ENCODE data around the gene RABEP2.
"Not testable (repeated sequence)": the region's sequence is repeated elsewhere in the genome, so short reads cannot be mapped to it uniquely, and the experiment has no call there.

Gene RABEP2

DNA sequence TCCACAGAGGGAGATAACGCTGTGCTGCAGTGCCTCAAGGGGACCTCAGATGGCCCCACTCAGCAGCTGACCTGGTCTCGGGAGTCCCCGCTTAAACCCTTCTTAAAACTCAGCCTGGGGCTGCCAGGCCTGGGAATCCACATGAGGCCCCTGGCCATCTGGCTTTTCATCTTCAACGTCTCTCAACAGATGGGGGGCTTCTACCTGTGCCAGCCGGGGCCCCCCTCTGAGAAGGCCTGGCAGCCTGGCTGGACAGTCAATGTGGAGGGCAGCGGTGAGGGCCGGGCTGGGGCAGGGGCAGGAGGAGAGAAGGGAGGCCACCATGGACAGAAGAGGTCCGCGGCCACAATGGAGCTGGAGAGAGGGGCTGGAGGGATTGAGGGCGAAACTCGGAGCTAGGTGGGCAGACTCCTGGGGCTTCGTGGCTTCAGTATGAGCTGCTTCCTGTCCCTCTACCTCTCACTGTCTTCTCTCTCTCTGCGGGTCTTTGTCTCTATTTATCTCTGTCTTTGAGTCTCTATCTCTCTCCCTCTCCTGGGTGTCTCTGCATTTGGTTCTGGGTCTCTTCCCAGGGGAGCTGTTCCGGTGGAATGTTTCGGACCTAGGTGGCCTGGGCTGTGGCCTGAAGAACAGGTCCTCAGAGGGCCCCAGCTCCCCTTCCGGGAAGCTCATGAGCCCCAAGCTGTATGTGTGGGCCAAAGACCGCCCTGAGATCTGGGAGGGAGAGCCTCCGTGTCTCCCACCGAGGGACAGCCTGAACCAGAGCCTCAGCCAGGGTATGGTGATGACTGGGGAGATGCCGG, 7.5 kb upstream of the RABEP2 start:
- DNase-seq (ENCODE audit: low read depth in 2 of 2) = no peak

DNA sequence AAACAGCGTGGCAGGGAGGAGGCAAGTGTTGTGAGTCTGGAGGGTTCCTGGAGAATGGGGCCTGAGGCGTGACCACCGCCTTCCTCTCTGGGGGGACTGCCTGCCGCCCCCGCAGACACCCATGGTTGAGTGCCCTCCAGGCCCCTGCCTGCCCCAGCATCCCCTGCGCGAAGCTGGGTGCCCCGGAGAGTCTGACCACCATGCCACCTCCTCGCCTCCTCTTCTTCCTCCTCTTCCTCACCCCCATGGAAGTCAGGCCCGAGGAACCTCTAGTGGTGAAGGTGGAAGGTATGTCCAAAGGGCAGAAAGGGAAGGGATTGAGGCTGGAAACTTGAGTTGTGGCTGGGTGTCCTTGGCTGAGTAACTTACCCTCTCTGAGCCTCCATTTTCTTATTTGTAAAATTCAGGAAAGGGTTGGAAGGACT, 6.8 kb upstream of the RABEP2 start, which contains the start of gene CD19:
TSS of gene CD19 (plus strand) at position 171 of the 425 bp plus-strand sequence. CDS start at position 201, 30 bp downstream.
- no peak for DNase-seq (ENCODE audit: low read depth in 2 of 2)

DNA sequence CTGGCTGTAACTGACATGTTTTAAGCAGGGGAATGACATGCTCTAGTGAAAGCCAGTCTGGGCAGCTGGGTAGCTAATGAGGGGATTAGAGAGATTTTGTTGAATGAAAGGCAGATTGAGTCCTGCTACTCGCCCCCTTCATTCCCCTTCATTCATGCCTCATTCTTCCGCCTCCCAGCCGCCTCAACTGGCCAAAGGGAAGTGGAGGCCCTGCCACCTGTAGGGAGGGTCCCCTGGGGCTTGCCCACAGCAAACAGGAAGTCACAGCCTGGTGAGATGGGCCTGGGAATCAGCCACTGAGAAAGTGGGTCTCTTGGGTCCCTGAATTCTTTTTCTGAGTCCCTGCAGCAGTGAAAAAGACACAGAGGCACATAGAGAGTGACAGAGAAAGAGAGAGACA, 5.6 kb upstream of the RABEP2 start:
- no peak for DNase-seq (ENCODE audit: low read depth in 2 of 2)

DNA sequence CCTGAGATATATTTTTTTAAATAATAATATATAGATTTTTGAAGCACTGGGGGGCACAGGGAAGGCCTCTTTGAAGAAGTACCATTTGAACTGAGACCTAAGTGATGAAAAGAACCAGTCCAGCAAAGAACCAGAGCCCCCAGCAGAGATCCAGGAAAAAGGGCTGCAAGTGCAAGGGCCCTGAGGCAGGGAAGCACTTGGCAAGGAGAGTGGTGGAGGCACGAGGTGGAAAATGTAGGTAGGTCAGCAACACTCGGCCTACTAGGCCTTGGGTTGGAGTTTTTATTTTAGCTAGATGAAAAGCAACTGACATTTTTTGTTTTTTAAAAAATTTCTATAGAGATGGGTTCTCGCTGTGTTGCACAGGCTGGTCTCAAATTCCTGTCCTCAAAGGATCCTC, 5.2 kb upstream of the RABEP2 start:
- DNase-seq (ENCODE audit: low read depth in 2 of 2) = no peak

DNA sequence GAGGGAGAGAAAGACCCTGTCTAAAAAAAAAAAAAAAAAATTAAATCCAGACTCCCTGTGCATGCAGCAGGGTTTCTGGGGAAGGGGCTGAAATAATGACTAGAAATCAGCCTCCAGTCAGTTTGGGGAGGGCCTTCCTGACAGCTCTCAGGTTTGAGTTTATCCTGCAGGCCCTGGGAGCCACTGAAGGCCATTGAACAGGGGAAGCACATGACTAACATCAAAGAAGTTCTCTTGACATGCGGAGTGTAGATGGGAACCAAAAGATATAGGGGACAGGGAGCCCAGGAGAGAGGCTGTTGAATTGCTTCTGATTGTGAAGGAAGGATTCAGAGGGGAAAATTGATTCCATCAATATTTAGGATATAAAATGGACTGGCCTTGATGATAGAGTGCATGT, 2.8 kb upstream of the RABEP2 start:
- no peak for DNase-seq (ENCODE audit: low read depth in 2 of 2)

DNA sequence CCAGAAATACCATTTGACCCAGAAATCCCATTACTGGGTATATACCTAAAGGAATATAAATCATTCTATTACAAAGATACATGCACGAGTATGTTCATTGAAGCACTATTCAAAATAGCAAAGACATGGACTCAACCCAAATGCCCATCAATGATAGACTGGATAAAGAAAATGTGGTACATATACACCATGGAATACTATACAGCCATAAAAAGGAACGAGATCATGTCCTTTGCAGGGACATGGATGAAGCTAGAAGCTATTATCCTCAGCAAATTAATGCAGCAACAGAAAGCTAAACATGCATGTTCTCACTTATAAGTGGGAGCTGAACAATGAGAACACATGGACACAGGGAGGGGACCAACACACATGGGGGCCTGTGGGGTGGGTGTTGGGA, 1.2 kb upstream of the RABEP2 start:
- DNase-seq (ENCODE audit: low read depth in 2 of 2) = not testable (repeated sequence)

DNA sequence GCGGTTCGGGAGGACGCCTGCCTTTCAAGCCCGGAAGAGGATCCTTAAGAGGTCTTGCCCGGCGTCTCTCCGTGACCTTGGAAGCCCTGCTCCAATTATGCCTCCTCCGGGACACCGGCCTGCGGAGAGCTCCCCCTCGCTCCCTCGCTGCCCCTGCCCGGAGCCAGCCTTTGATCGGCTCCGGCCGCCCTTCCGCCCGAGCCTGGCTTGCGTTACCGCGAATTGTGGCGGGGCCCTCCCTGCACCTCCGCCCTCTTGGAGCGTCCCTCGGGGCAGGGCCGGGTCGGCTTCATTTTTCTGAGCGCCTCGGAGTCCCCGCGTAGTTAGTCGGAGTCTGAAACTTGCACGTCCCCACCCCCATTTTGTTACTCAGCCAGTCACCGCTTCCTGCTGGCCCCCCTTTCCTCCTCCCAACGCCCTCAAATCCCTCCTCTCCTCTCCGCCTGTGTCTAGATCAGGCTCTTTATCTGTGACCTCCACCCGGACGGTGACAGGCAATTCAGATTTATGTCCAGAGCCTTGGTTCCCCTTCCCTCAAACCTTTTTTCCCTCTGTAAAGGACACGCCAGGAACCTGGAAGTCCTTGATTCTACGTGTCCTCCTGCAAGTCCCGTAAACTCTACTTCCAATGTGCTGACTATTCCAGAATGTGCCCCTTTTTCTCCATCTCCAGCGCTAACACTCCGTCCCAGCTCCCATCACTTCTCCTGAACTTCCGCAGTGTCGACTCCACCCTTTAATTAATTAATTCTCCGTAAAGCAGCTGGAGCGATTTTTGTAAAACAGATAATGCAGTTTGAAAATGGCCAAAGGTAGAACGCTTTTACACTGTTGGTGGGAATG, 569 bp upstream of the RABEP2 start:
- DNase-seq (ENCODE audit: low read depth in 2 of 2) = peak; percentile 51

DNA sequence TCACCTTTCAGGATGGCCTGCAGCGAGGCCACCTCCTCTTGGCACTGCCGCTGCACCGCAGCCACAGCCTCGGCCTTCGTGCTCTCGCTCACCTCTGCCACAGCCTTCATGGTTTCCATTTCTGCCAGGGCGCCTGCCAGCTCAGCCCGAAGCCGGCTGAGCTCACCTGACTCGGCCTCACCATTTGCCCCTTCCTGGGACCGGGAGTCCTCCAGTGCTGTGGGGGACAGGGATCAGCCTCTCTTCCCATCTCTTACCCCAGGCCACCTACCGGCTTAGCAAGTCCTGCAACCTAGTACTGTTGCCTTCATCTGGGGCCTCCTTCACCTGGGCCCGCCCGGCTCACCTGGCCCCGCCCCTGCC, 658 bp downstream of the RABEP2 start:
- DNase-seq (ENCODE audit: low read depth in 2 of 2) = no peak

DNA sequence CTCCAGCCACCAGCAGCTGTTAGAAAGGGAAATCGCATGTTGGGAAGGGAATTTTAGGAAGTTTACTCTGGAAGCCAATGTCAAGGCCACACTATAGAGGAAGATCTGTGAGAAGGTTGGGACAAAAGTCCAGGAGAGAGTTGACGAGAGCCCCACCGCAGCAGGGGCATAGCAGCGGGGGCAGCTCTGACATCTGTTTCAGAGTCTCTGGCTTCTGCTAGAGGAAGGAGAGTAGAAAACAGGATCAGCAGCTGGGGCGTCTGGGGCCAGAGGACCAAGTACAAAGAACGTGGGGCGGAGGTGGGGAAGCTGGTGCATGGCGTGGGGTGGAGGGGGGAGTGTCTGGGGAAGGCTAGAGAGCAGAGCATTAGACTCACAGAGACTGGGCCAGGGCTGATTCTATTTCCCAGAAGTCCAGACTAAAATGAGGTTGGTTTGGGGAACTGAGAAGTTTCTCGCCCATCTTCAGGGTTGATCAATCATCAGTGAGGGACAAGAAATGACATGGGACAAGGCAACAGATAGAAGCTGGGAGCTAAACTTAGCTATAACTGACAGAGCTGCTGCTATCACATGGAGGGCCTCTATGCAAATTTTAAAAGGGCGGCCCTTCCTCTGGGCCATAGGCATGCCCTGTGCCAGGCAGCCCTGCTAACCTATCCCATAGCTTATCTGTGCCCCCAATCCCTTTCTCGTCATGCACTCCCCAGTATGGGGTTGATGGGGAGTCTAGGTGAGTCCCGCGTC, 1.2 kb downstream of the RABEP2 start:
- DNase-seq (ENCODE audit: low read depth in 2 of 2) = no peak

DNA sequence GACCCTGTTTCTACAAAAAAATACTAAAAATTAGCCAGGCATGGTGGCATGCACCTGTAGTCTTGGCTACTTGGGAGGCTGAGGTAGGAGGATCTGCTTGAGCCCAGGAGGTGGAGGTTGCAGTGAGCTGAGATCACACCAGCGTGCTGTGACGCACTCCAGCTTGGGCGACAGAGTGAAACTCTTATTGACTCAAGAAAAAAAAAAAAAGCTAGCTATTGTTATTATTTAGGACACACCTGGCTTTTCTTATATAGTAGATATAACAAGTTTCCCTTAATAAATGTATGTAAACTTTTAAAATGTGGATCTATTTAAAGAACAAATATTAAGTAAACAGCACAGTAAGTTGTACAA, 1.8 kb downstream of the RABEP2 start:
- no peak for DNase-seq (ENCODE audit: low read depth in 2 of 2)

DNA sequence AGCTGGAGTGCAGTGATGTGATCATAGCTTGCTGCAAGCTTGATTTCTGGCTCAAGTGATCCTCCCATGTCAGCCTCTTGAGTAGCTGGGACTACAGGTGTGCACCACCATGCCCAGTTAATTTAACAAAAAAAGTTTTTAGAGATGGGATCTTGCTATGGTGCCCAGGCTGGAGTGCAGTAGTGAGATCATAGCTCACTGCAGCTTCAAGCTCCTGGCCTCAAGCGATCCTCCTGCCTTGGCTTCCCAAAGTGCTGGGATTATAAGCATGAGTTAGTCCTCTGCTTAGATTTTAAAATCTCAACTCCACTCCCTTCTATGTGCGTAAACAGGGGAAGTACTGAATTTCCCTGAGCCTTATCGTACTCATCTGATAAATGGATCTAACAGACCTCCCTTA, 6.3 kb downstream of the RABEP2 start:
- DNase-seq (ENCODE audit: low read depth in 2 of 2) = no peak

DNA sequence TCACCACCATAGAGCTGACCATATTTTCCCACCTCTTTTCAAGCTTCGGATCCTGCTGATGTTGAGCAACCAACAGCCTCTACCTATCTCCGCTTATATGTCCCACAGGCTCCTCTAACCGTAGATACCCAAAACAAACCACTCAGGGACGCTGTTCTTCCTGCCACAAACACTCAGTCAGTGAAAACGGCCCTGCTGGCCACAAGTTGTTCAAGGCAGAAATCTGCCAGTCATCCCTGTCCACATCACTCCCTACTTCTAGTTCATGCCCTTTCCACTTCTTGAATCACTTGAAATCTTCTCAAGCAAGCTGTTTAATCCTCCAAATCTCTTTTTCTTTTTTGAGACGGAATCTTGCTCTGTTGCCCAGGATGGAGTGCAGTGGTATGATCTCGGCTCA, 7.9 kb downstream of the RABEP2 start:
- no peak for DNase-seq (ENCODE audit: low read depth in 2 of 2)

DNA sequence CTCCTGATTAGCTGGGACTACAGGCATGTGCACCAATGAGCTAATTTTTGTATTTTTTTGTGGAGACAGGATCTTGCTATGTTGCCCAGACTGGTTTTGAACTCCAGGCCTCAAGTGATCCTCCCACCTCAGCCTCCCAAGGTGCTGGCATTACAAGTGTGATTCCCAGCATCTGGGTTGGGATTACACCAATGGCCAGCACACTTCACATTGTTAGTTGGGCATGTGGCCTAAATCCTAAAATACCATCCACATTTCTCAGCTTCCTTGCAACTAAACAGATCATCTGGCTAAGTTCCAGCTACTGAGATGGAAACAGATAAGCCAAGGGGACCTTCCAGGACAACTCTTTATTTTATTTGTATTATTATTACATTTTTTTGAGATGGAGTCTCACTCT, 9.9 kb downstream of the RABEP2 start:
- DNase-seq (ENCODE audit: low read depth in 2 of 2) = no peak

DNA sequence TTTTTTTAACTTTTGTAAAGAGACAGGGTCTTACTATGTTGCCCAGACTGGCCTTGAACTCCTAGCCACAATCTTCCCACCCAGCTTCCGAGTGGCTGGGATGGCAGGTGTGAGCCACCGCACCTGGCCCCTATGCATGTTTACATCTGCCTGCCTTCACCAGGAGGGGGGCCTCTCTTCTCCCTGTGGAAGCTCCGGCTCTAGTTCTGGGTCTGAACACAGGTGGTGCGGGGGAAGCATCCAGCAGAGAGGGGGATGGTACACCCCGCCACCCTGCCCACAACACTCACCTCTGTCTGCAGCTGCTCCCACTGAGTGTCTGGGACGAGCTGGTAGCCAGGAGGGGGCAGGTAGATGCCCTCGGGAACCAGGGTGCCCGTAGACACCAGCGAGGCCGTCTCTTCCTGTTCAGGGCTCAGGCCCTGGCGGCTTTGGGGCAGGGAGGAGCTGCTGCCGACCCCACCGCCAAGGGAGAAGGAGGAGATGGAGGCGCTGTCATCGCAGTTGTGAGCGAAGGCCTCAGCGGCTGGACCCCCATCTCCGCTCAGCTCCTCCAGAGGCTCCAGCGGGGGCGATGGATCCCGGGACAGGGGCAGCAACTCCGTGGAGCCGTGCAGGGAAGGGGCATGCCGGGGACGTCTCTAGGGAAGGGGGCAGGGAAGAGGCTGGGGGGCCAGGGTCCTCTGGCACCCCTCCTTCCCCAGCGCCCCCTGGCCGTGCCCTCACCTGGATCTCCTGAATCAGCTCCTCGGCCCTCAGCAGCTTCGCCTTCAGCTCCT, 10.9 kb downstream of the RABEP2 start:
- DNase-seq (ENCODE audit: low read depth in 2 of 2) = no peak

DNA sequence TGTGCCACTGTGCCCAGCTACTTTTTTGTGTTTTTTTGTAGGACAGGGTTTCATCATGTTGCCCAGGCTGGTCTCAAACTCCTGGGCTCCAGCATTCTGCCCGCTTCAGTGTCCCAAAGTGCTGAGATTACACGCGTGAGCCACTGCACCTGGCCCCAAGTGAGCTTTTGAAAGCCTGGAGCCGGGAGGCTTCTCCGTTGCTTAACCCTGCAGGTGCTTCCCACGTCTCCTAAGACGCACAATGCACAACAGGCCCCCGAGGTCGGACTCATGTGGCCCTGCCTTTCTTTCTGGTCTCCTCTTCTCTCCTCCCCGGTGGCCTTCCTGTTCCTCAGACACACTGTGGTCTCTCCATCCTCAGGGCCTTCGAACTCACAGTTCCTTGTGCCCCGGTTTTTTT, 12.5 kb downstream of the RABEP2 start:
- no peak for DNase-seq (ENCODE audit: low read depth in 2 of 2)

DNA sequence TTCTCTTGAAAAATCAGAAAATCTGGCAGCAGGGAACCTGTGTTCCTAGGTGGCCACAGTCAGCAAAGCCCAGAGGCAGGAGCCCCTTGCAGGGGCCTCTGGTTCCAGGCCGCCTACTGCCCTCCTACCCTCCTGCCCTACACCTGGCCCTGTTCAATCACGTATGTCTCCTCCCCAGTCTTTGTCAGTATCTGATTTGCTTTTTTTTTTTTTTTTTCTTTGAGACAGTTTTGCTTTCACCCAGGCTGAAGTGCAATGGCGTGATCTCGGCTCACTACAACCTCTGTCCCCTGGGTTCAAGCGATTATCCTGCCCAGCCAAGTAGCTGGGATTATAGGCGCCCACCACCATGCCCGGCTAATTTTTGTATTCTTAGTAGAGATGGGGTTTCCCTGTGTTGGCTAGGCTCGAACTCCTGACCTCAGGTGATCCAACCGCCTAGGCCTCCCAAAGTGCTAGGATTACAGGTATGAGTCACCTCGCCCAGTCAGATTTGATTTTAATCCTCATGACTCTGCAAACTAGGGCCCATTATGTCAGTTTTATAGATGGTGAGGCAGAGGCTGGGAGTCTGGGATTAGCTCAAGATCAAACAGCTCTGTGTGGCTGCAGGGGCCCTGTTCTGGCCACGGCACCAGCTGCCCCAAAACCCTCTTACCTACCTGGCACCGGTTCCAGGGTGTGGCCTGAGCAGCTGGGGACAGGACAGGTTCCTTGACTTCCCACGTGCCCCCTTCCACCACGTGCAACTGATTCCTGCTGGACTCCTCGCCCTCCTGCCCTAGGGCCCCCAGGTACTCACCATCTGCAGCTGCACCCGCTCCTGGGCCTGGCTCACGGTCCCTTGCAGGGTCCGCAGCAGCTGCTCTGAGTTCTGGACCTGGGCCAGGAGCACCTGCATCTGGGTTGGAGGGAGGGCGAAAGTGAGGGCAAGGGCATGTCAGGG, 14.7 kb downstream of the RABEP2 start:
- no peak for DNase-seq (ENCODE audit: low read depth in 2 of 2)

DNA sequence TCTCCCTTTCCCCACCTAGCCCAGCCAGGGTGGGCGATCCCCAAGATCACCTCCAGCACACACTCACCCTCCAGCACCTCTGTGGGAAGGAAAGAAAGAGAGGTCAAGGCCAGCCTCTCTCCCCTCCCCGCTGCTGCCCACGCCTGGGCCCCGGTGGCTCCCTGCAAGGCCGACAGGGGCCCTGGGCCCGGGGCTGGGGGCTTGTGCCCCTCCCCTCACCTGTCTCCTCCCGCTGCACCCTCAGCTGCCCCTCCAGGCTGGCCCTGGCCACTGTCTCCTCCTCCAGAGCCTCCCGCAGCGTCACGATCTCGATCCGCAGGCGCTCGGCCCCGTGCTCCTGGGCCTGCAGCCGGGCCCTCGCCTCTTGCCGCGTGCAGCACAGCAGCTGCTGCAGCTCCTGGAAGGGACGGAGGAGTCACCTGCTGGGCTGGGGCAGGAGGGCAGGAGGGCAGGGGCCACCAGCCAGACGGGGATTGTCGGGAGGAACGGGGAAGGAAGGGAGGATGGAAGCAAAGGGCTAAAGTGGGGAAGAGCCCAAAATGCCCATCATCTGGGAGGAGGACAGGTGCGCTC, 19.2 kb downstream of the RABEP2 start:
- no peak for DNase-seq (ENCODE audit: low read depth in 2 of 2)

DNA sequence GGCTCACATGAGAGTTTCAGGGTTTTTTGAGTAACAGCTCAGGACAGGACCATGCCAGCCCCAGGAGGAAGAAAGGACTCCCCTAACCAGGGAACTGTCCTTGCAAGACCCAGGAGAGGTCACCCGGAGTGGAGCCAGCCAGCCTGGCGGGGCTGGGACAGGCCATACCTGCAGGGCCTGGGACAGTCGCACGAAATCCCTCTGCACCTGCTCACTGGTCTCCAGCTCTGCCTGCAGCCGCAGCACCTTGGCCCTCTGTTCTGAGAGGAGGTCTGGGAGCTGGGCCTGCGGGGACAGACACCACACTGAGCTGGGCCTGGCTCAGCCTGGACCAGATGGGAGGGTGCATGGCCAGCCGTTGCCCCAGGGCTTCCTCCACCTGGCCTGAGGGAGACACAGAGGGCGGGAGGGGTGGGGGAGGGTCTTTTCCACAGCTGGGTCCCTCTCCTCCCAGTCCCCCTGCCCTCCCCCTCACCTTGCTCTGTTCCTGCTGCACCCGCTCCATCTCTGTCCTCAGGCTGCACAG, 19.7 kb downstream of the RABEP2 start:
- DNase-seq (ENCODE audit: low read depth in 2 of 2) = no peak

DNA sequence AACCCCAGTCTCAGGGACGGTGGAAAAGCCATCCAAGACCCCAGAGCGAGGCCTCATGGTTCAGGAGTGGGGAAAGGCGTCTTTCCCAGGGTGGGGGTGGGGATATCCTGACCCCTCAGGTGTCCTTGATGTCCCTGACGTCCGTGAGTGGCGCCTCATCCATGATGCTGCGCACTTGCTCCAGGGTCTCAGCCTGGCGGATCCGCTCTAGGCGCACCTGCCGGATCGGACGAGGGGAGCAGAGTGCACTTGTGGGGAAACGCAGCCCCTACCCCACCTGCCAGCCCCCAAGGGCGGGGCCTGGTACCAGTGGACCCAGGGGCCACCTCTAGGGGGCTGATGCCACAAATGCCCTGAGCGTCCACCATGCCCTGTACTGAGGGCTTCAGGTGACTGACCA, 20.2 kb downstream of the RABEP2 start:
- DNase-seq (ENCODE audit: low read depth in 2 of 2) = no peak

DNA sequence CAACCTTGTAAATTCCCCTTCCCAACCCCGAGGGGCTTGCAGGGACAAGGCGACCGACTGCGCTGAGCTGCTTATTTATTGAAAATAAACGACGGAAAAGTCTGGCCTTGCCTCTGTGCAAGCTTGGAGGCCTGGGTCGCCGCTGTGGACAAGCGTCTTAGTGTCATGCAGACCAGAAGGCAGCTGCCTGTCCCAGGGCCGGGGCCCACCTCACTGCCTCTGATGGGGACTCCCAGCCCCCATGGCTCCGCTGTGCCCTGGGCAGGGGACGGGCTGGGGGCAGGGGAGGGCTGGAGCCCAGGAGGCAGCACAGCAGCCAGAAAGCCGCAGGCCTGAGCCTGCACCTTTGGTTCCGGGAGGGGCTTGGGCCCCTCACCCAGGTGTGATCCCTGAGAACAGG, 20.7 kb downstream of the RABEP2 start:
- DNase-seq (ENCODE audit: low read depth in 2 of 2) = no peak

Measured in stimulated activated CD8-positive, alpha-beta memory T cell treated with anti-CD3 and anti-CD28 coated beads, Interleukin-7, amount 100 ng/mL, for 1 hour (primary cell).